GM12878 (cell line): ENCODE results near the gene PDE3B.

ENCODE experiments used
- CTCF ChIP-seq, 3 experiments: IDR thresholded peaks in 2 of 3; conservative IDR thresholded peaks in 1 of 3; 2 replicates each; pipeline ENCODE4 v1.5.1; 2011; ENCODE audit warnings: low read depth in 3 of 3, low read length in 3 of 3, mild to moderate bottlenecking in 3 of 3, control low read depth in 2 of 3, moderate library complexity in 2 of 3, inconsistent platforms in 1 of 3, mixed read lengths in 1 of 3; ENCODE audit not compliant: control insufficient read depth in 2 of 3, insufficient read depth in 1 of 3; ENCODE audit errors: extremely low read depth in 1 of 3
- IRF3 ChIP-seq: fragments of 450-650 bp; IDR thresholded peaks from 2 replicates; pipeline ENCODE4 v1.6.1; 2014; ENCODE audit warnings: mild to moderate bottlenecking
- MAX ChIP-seq: IDR thresholded peaks from 2 replicates; pipeline ENCODE4 v1.6.1; 2012; ENCODE audit warnings: low read depth, low read length, improper control_type of control experiment
- POLR2AphosphoS5 ChIP-seq: IDR thresholded peaks from 2 replicates; pipeline ENCODE4 v1.6.1; 2011; ENCODE audit warnings: mild to moderate bottlenecking, low read length, inconsistent platforms
- RB1 ChIP-seq: fragments of 450-650 bp; formaldehyde crosslinking; IDR thresholded peaks from 2 replicates; pipeline ENCODE4 v1.6.1; 2017; ENCODE audit warnings: mild to moderate bottlenecking, borderline replicate concordance
- SMAD1 ChIP-seq: fragments of 450-650 bp; IDR thresholded peaks from 2 replicates; pipeline ENCODE4 v1.6.1; 2018; ENCODE audit warnings: mild to moderate bottlenecking, low read depth; ENCODE audit not compliant: partially characterized antibody
- TBL1XR1 ChIP-seq: IDR thresholded peaks from 2 replicates; pipeline ENCODE4 v1.6.1; 2012; ENCODE audit warnings: low read depth, low read length, improper control_type of control experiment
- USF2 ChIP-seq: IDR thresholded peaks from 2 replicates; pipeline ENCODE4 v1.6.1; 2011; ENCODE audit warnings: low read depth, low read length, improper control_type of control experiment, borderline replicate concordance

- TF ChIP-seq CTCF (IDR thresholded peaks at IDR 0.05 in 2 of 3, conservative IDR thresholded peaks at IDR 0.05 in 1 of 3; ENCODE audit: control insufficient read depth in 2 of 3, extremely low read depth in 1 of 3, insufficient read depth in 1 of 3, low read depth in 3 of 3, low read length in 3 of 3): no peak
- TF ChIP-seq SMAD1: no peak
- TF ChIP-seq POLR2AphosphoS5: no peak
- no peak for TF ChIP-seq RB1
- TF ChIP-seq IRF3: no peak
- TF ChIP-seq TBL1XR1: no peak
- no peak for TF ChIP-seq MAX
- TF ChIP-seq USF2: no peak
Observed at GRCh38 chr11:14687456-14687855, 43.9 kb downstream of the PDE3B start.
